Neural progenitor cell (in vitro differentiated cells): ENCODE data around the gene ASPHD2. TPM values are rescaled to one million over a fixed set of nuclear protein-coding genes. Genes with fewer than 3 reads are reported as not detected.
A peak's percentile ranks its signal among the peaks of the same experiment; 100 is the strongest.

Experiments used
- DNase-seq: peaks from one replicate; pipeline ENCODE4 v3.0.0-alpha.2; 2016; ENCODE audit warnings: low spot score
- H2AFZ ChIP-seq: fragments of 200-600 bp; sonication (generic); replicated peaks from 2 replicates; pipeline ENCODE4 v1.6.1; 2016; ENCODE audit warnings: antibody characterized with exemption
- H3F3A ChIP-seq: fragments of 200-600 bp; sonication (generic); 2 replicates; pipeline ENCODE4 v1.6.1; 2016; ENCODE audit warnings: antibody characterized with exemption, low read depth
- H3K27ac ChIP-seq: fragments of 200-600 bp; sonication (generic); 2 replicates; pipeline ENCODE4 v1.5.1; 2016; ENCODE audit warnings: mild to moderate bottlenecking
- H3K27me3 ChIP-seq: fragments of 200-600 bp; sonication (generic); 2 replicates; pipeline ENCODE4 v1.6.1; 2016; ENCODE audit warnings: mild to moderate bottlenecking, moderate library complexity
- H3K36me3 ChIP-seq: fragments of 200-600 bp; sonication (generic); 2 replicates; pipeline ENCODE4 v1.5.1; 2016
- H3K4me1 ChIP-seq: fragments of 200-600 bp; sonication (generic); 2 replicates; pipeline ENCODE4 v1.6.1; 2016; ENCODE audit warnings: mixed run types
- H3K4me2 ChIP-seq: fragments of 200-600 bp; sonication (generic); 2 replicates; pipeline ENCODE4 v1.6.1; 2016
- H3K4me3 ChIP-seq: fragments of 200-600 bp; sonication (generic); 2 replicates; pipeline ENCODE4 v1.5.1; 2016
- H3K79me2 ChIP-seq: fragments of 200-600 bp; sonication (generic); 2 replicates; pipeline ENCODE4 v1.6.1; 2016; ENCODE audit warnings: low read depth
- H3K9ac ChIP-seq: fragments of 200-600 bp; sonication (generic); 2 replicates; pipeline ENCODE4 v1.6.1; 2016
- H3K9me3 ChIP-seq: fragments of 200-600 bp; sonication (generic); 2 replicates; pipeline ENCODE4 v1.5.1; 2016; ENCODE audit warnings: low read depth
- H4K20me1 ChIP-seq: fragments of 200-600 bp; sonication (generic); 2 replicates; pipeline ENCODE4 v1.6.1; 2016; ENCODE audit warnings: low read depth
- H3K27ac Mint-ChIP-seq: 3 replicates; pipeline ENCODE4 v1.8.0; 2021; ENCODE audit warnings: mixed read lengths
- H3K27me3 Mint-ChIP-seq: 2 replicates; pipeline ENCODE4 v1.8.0; 2022; ENCODE audit warnings: low read depth, mild to moderate bottlenecking, inconsistent platforms, moderate library complexity, mixed read lengths; ENCODE audit not compliant: insufficient read depth
- H3K36me3 Mint-ChIP-seq: 3 replicates; pipeline ENCODE4 v1.8.0; 2021; ENCODE audit warnings: mixed read lengths
- H3K4me1 Mint-ChIP-seq: 3 replicates; pipeline ENCODE4 v1.8.0; 2021; ENCODE audit warnings: mixed read lengths
- H3K4me3 Mint-ChIP-seq: 3 replicates; pipeline ENCODE4 v1.8.0; 2021; ENCODE audit warnings: mild to moderate bottlenecking, moderate library complexity, mixed read lengths
- H3K9me3 Mint-ChIP-seq: 3 replicates; pipeline ENCODE4 v1.8.0; 2020; ENCODE audit warnings: mixed read lengths
- CTCF ChIP-seq: fragments of 200-600 bp; sonication (generic); IDR thresholded peaks from 2 replicates; pipeline ENCODE4 v1.5.1; 2017; ENCODE audit warnings: antibody characterized with exemption, mild to moderate bottlenecking
- EZH2 ChIP-seq: fragments of 200-600 bp; sonication (generic); IDR thresholded peaks from 2 replicates; pipeline ENCODE4 v1.6.1; 2017; ENCODE audit warnings: antibody characterized with exemption, mild to moderate bottlenecking, moderate library complexity
- EZH2phosphoT487 ChIP-seq: fragments of 200-600 bp; sonication (generic); IDR thresholded peaks from 2 replicates; pipeline ENCODE4 v1.6.1; 2017; ENCODE audit warnings: antibody characterized with exemption
- total RNA-seq: library from RNA; depleted of rRNA; stranded (reverse); fragments of >200 nt; gene quantifications from 2 replicates; pipeline ENCODE4 v1.2.3, GENCODE V29; 2015; ENCODE audit warnings: low replicate concordance

The ASPHD2 gene
- total RNA-seq, 1 donor from 2014 or later, result 9.3 TPM

DNA sequence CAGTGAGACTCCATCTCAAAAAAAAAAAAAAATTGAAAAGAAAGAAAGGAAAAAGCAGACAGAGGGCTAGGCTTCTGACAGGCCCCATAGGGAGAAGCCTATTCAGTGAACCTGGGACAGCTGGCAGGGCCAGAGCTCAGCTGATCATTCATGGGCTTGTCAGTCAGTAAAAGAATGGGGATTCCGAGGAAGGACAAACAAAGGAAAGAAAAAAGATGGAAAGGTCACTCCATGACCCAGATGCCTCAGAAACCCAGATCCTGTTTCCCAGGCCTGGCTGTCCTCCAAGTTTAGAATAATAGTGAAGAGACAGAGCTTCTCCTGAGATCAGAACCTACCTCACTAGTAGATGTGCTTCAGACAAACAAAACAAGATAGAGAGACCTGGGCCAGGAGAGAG, 34.3 kb upstream of the ASPHD2 start:
- peak overlapping the region; percentile 99 for H3K27ac Mint-ChIP-seq

DNA sequence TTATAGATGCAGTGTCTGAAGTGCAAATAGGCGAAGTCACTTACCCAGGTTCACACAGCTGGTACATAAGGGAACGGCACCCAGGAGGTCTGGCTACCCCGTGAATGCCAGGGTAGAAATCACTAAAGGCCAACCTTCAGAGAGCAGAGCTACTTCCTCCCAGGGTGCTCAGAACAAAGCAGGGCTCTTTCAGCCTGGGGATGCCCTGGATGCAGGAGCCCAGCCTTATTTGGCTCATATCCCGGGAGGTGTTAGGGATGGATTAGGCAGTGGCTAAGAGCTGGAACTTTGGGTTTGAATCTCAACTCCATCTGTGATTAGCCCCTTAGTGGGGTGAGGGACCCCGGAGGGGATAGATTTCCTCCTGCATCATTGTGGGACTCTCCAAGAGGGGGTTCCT, 33.1 kb upstream of the ASPHD2 start:
- peak; percentile 45 for DNase-seq
- H2AFZ ChIP-seq, result no peak overlapping the region
- peak overlapping the region; percentile 99 for H3K27ac Mint-ChIP-seq
- no peaks in the 10 kb centered on the region for H3K9me3 Mint-ChIP-seq
- H3K9me3 ChIP-seq, result no peaks in the 10 kb centered on the region
- H3K4me1 Mint-ChIP-seq, result peaks cover 37% of the 10 kb centered on the region
- H3K27me3 Mint-ChIP-seq, result peaks cover 7% of the 10 kb centered on the region
- H4K20me1 ChIP-seq, result no peaks in the 10 kb centered on the region
- H3F3A ChIP-seq, result peaks cover 28% of the 10 kb centered on the region
- H3K79me2 ChIP-seq, result no peaks in the 10 kb centered on the region
- no peaks in the 10 kb centered on the region for H3K36me3 Mint-ChIP-seq
- H3K9ac ChIP-seq, result no peak overlapping the region
- H3K4me3 ChIP-seq, result no peak overlapping the region
- TF ChIP-seq EZH2phosphoT487 (no peak), EZH2 (no peak), CTCF (no peak)
- no peak overlapping the region for H3K27ac ChIP-seq
- H3K27me3 ChIP-seq, result no peaks in the 10 kb centered on the region
- H3K4me3 Mint-ChIP-seq, result no peak overlapping the region
- peaks cover 31% of the 10 kb centered on the region for H3K4me1 ChIP-seq
- no peaks in the 10 kb centered on the region for H3K36me3 ChIP-seq
- peak overlapping the region; percentile 71 for H3K4me2 ChIP-seq

More for the DNA sequence above, 34.3 kb upstream of the ASPHD2 start:
- Histone ChIP-seq H3K9ac (no peak overlapping the region), H2AFZ (no peak overlapping the region), H3K27me3 (no peaks in the 10 kb centered on the region), H3K79me2 (no peaks in the 10 kb centered on the region), H3K4me2 (peak overlapping the region; percentile 71), H3F3A (peaks cover 28% of the 10 kb centered on the region), H3K9me3 (no peaks in the 10 kb centered on the region), H3K4me3 (no peak overlapping the region), H3K4me1 (peaks cover 36% of the 10 kb centered on the region), H3K36me3 (no peaks in the 10 kb centered on the region), H3K27ac (peak overlapping the region; percentile 87), H4K20me1 (no peaks in the 10 kb centered on the region)
- DNase-seq, result peak; percentile 83
- peak overlapping the region; percentile 17 for H3K4me3 Mint-ChIP-seq
- H3K4me1 Mint-ChIP-seq, result peaks cover 40% of the 10 kb centered on the region
- H3K27me3 Mint-ChIP-seq, result peaks cover 4% of the 10 kb centered on the region
- no peak for TF ChIP-seq EZH2phosphoT487
- TF ChIP-seq EZH2, result no peak
- TF ChIP-seq CTCF, result no peak
- no peaks in the 10 kb centered on the region for H3K9me3 Mint-ChIP-seq
- H3K36me3 Mint-ChIP-seq, result no peaks in the 10 kb centered on the region

DNA sequence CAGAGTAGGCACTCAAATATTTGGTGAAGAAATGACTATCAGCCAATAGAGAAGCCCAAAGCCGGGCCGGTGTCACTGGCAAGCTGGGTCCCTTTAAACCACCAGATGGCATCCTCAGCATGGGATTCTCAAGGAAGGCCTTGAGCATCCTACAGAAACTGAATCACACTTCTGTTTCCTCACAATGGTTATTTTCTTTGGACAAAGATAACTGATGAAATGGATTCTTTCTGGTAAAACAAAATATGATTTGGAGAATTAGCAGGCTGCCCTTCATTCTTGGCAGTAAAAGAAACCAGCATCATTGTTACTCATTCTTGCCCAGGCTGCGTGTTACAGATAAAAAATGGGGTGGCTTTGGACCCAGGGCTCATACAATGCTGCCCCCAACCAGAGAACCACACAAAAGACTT, 30.3 kb upstream of the ASPHD2 start:
- Histone ChIP-seq H3K4me1 (peaks cover 23% of the 10 kb centered on the region), H3K79me2 (no peaks in the 10 kb centered on the region), H2AFZ (peak overlapping the region; percentile 18), H3K36me3 (no peaks in the 10 kb centered on the region), H3F3A (peaks cover 22% of the 10 kb centered on the region), H4K20me1 (no peaks in the 10 kb centered on the region), H3K4me3 (no peak overlapping the region), H3K9ac (no peak overlapping the region), H3K27me3 (no peaks in the 10 kb centered on the region), H3K27ac (no peak overlapping the region), H3K4me2 (no peak overlapping the region), H3K9me3 (no peaks in the 10 kb centered on the region)
- Mint-ChIP-seq H3K4me3 (no peak overlapping the region), H3K36me3 (no peaks in the 10 kb centered on the region), H3K9me3 (no peaks in the 10 kb centered on the region), H3K27ac (no peak overlapping the region), H3K4me1 (peaks cover 32% of the 10 kb centered on the region), H3K27me3 (peaks cover 13% of the 10 kb centered on the region)
- DNase-seq, result peak; percentile 77
- TF ChIP-seq CTCF (peak; percentile 79), EZH2 (no peak)
